ENCODE measurements around the gene PRXL2B.
A peak's percentile ranks its signal among the peaks of the same experiment; 100 is the strongest.

Gene PRXL2B

GRCh38 chr1:2586154-2587070 is at the start of gene PRXL2B:
Gene PRXL2B (plus strand): TSS chr1:2586777. CDS start chr1:2586886, 109 bp downstream.
- ChIA-PET POLR2A (interaction anchor here (0.6 to 1.9 kb wide), 9 partner anchors 24 to 195 kb away, joined by 3 to 5 read pairs (median 3); partner anchors contain the start of genes MORN1, PANK4 and RER1), CTCF (interaction anchor here (0.6 kb wide), 1 partner anchor 1199 kb away, joined by 3 read pairs; no protein-coding TSS in a partner anchor)
- no peak for TF ChIP-seq LEF1 (IDR thresholded peaks at IDR 0.05; ENCODE audit: borderline replicate concordance)
- no peak for TF ChIP-seq CTBP1 (IDR thresholded peaks at IDR 0.05; ENCODE audit: borderline replicate concordance)
- peak; percentile 71; the same call in 1 of the 2 replicates for TF ChIP-seq SP1 (IDR thresholded peaks at IDR 0.05)
- peak; percentile 57; the same call in 1 of the 2 replicates for TF ChIP-seq HDGF (IDR thresholded peaks at IDR 0.05; ENCODE audit: borderline replicate concordance)
- peak; percentile 69 for TF ChIP-seq L3MBTL2 (conservative IDR thresholded peaks at IDR 0.05)
- DNase-seq (ENCODE audit: extremely low spot score): peak; percentile 98

- ChIA-PET CTCF (interaction anchor here (0.6 to 1.1 kb wide), 2 partner anchors 363 to 847 kb away, joined by 3 read pairs; no protein-coding TSS in a partner anchor), POLR2A (no interaction called here)
- TF ChIP-seq HDGF (IDR thresholded peaks at IDR 0.05; ENCODE audit: borderline replicate concordance) (no peak), SP1 (IDR thresholded peaks at IDR 0.05) (no peak), TARDBP (IDR thresholded peaks at IDR 0.05) (no peak), PKNOX1 (IDR thresholded peaks at IDR 0.05) (no peak)
- no peak for DNase-seq (ENCODE audit: extremely low spot score)
Measured at GRCh38 chr1:2537784-2538115, 48.8 kb upstream of the PRXL2B start.

- CTCF ChIA-PET: interaction anchor here (1.1 kb wide), 1 partner anchor 364 kb away, joined by 3 read pairs; no protein-coding TSS in a partner anchor
Measured at GRCh38 chr1:2538376-2538775, 48.2 kb upstream of the PRXL2B start.

GRCh38 chr1:2538872-2539271 is 47.7 kb upstream of the PRXL2B start:
- TF ChIP-seq L3MBTL2 (conservative IDR thresholded peaks at IDR 0.05) (no peak), SP1 (IDR thresholded peaks at IDR 0.05) (no peak), CTBP1 (IDR thresholded peaks at IDR 0.05; ENCODE audit: borderline replicate concordance) (no peak), LEF1 (IDR thresholded peaks at IDR 0.05; ENCODE audit: borderline replicate concordance) (no peak), FOXM1 (IDR thresholded peaks at IDR 0.05; ENCODE audit: borderline replicate concordance) (no peak), NFRKB (IDR thresholded peaks at IDR 0.05) (no peak), ZNF384 (IDR thresholded peaks at IDR 0.05) (no peak), FOXK2 (IDR thresholded peaks at IDR 0.05) (no peak), PKNOX1 (IDR thresholded peaks at IDR 0.05) (no peak), ARNT (IDR thresholded peaks at IDR 0.05) (no peak), ELF4 (IDR thresholded peaks at IDR 0.05) (no peak), FOXA1 (IDR thresholded peaks at IDR 0.05) (no peak), HDGF (IDR thresholded peaks at IDR 0.05; ENCODE audit: borderline replicate concordance) (no peak), SUZ12 (IDR thresholded peaks at IDR 0.05) (no peak), BHLHE40 (IDR thresholded peaks at IDR 0.05; ENCODE audit: borderline replicate concordance) (no peak), TARDBP (IDR thresholded peaks at IDR 0.05) (no peak)
- no peak for DNase-seq (ENCODE audit: extremely low spot score)
- POLR2A ChIA-PET: no interaction called here
- CTCF ChIA-PET: interaction anchor here (0.9 kb wide), 1 partner anchor 8 kb away, joined by 3 read pairs; no protein-coding TSS in a partner anchor

More at GRCh38 chr1:2538376-2538775, 48.2 kb upstream of the PRXL2B start:
- no peak for DNase-seq (ENCODE audit: extremely low spot score)
- TF ChIP-seq PKNOX1 (IDR thresholded peaks at IDR 0.05) (no peak), ELF4 (IDR thresholded peaks at IDR 0.05) (no peak), ZNF384 (IDR thresholded peaks at IDR 0.05) (no peak), BHLHE40 (IDR thresholded peaks at IDR 0.05; ENCODE audit: borderline replicate concordance) (no peak), FOXA1 (IDR thresholded peaks at IDR 0.05) (no peak), L3MBTL2 (conservative IDR thresholded peaks at IDR 0.05) (no peak), TARDBP (IDR thresholded peaks at IDR 0.05) (no peak), FOXM1 (IDR thresholded peaks at IDR 0.05; ENCODE audit: borderline replicate concordance) (no peak), SUZ12 (IDR thresholded peaks at IDR 0.05) (no peak), ARNT (IDR thresholded peaks at IDR 0.05) (no peak)
- POLR2A ChIA-PET: no interaction called here

GRCh38 chr1:2539312-2539907 is 47.2 kb upstream of the PRXL2B start:
- POLR2A ChIA-PET: no interaction called here
- CTCF ChIA-PET: interaction anchor here (0.9 kb wide), 1 partner anchor 9 kb away, joined by 3 read pairs; no protein-coding TSS in a partner anchor
- TF ChIP-seq ELF4 (IDR thresholded peaks at IDR 0.05) (no peak), FOXA1 (IDR thresholded peaks at IDR 0.05) (no peak), NFRKB (IDR thresholded peaks at IDR 0.05) (no peak), CTBP1 (IDR thresholded peaks at IDR 0.05; ENCODE audit: borderline replicate concordance) (no peak), ZNF384 (IDR thresholded peaks at IDR 0.05) (no peak), SUZ12 (IDR thresholded peaks at IDR 0.05) (no peak), HDGF (IDR thresholded peaks at IDR 0.05; ENCODE audit: borderline replicate concordance) (no peak), ARNT (IDR thresholded peaks at IDR 0.05) (no peak), PKNOX1 (IDR thresholded peaks at IDR 0.05) (no peak)
- peak; percentile 50 for DNase-seq (ENCODE audit: extremely low spot score)

All from HEK293T (cell line).